ENCODE results near the gene PROK1. TPM values are rescaled to one million over a fixed set of nuclear protein-coding genes. Genes with fewer than 3 reads are reported as not detected.

Gene PROK1
- total and polyA plus RNA-seq, 9 donors = 39.4 to 428 (median 245) TPM

DNA sequence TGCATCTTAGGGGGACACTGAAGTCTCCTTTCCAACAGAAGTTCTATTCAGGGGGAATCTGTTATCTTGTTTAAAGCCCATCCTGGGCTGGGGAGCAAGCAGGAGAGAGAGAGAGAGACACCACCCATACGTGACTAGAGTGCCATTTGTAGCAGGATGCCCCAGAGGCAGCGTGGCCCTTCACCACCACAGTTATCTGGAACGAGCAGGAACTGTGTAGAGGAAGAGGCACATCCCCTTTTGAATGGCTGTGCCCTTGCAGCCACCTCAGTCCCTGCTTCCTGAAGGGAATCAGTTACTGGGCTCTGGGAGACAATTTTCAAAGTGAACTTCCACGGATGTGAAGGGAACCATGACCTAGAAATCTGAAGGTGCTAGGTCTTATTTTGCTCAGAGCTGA is 24.1 kb upstream of the PROK1 start:
- no peak overlapping the region for H3K4me3 ChIP-seq
- WGBS, 3 donors = 75 to 83% (median 82%) methylated on average over 4 of the region's 4 CpGs
- no peaks in the 10 kb centered on the region for H3K9me3 ChIP-seq
- peaks cover 12% of the 10 kb centered on the region for H3K4me1 ChIP-seq (ENCODE audit: insufficient read depth)
- no peaks in the 10 kb centered on the region for H3K27me3 ChIP-seq
- H3K36me3 ChIP-seq = no peaks in the 10 kb centered on the region
- no peak overlapping the region for H3K27ac ChIP-seq
- intact Hi-C loops (cut with DNase I) = no loop called here
- TF ChIP-seq, protein P1, sequence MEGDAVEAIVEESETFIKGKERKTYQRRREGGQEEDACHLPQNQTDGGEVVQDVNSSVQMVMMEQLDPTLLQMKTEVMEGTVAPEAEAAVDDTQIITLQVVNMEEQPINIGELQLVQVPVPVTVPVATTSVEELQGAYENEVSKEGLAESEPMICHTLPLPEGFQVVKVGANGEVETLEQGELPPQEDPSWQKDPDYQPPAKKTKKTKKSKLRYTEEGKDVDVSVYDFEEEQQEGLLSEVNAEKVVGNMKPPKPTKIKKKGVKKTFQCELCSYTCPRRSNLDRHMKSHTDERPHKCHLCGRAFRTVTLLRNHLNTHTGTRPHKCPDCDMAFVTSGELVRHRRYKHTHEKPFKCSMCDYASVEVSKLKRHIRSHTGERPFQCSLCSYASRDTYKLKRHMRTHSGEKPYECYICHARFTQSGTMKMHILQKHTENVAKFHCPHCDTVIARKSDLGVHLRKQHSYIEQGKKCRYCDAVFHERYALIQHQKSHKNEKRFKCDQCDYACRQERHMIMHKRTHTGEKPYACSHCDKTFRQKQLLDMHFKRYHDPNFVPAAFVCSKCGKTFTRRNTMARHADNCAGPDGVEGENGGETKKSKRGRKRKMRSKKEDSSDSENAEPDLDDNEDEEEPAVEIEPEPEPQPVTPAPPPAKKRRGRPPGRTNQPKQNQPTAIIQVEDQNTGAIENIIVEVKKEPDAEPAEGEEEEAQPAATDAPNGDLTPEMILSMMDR (IDR thresholded peaks at IDR 0.05) = no peak
- TF ChIP-seq POLR2A (IDR thresholded peaks at IDR 0.05) (no peak), EP300 (IDR thresholded peaks at IDR 0.05) (no peak)
- no peak for DNase-seq

DNA sequence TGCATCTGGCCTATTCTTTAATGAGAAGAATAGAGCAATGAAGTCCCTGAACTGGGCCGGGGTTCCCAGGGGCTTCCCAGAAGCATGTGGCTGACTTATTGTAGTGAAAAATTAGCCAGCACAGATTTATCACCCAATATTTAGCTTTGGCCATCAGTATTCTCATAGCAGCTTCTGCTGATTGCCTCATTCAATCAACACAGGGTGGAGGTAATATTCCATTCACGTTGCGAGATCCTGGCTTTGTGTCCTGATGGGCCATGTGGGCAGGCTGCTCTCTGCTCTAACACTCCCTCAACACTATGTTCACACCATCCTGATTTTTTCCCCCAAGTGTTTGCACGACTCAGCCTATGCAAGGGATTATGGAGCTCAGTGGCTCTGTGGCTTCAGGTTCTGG is 22.0 kb upstream of the PROK1 start:
- Histone ChIP-seq H3K9me3 (no peaks in the 10 kb centered on the region), H3K27ac (no peak overlapping the region), H3K36me3 (no peaks in the 10 kb centered on the region), H3K27me3 (no peaks in the 10 kb centered on the region), H3K4me1 (ENCODE audit: insufficient read depth) (peaks cover 12% of the 10 kb centered on the region), H3K4me3 (no peak overlapping the region)
- intact Hi-C loops (cut with DNase I) = no loop called here
- WGBS, 3 donors = 75 to 83% (median 75%) methylated on average over 4 of the region's 4 CpGs
- DNase-seq = no peak
- TF ChIP-seq EP300 (IDR thresholded peaks at IDR 0.05) = no peak
- TF ChIP-seq, protein P1 (IDR thresholded peaks at IDR 0.05) = no peak

- no peaks in the 10 kb centered on the region for H3K36me3 ChIP-seq
- TF ChIP-seq POLR2A (IDR thresholded peaks at IDR 0.05) = no peak
- no peak for TF ChIP-seq EP300 (IDR thresholded peaks at IDR 0.05)
- TF ChIP-seq, protein P1 (IDR thresholded peaks at IDR 0.05) = no peak
- WGBS, 3 donors = 58 to 64% (median 59%) methylated on average over 6 of the region's 6 CpGs
Observed at GRCh38 chr1:110430366-110430765, 20.6 kb upstream of the PROK1 start.

GRCh38 chr1:110430901-110431300 is 20.0 kb upstream of the PROK1 start:
- intact Hi-C loops (cut with DNase I) = no loop called here
- 91 to 93% (median 91%) methylated on average over 4 of the region's 4 CpGs for WGBS, 3 donors
- no peak for TF ChIP-seq EP300 (IDR thresholded peaks at IDR 0.05)
- TF ChIP-seq POLR2A (IDR thresholded peaks at IDR 0.05) = no peak
- TF ChIP-seq, protein P1 (IDR thresholded peaks at IDR 0.05) = no peak
- Histone ChIP-seq H3K27me3 (no peaks in the 10 kb centered on the region), H3K4me3 (no peak overlapping the region), H3K4me1 (ENCODE audit: insufficient read depth) (peaks cover 3% of the 10 kb centered on the region), H3K9me3 (no peaks in the 10 kb centered on the region), H3K27ac (no peak overlapping the region), H3K36me3 (no peaks in the 10 kb centered on the region)
- no peak for DNase-seq

More at GRCh38 chr1:110430366-110430765, 20.6 kb upstream of the PROK1 start:
- no peak for DNase-seq
- Histone ChIP-seq H3K27me3 (no peaks in the 10 kb centered on the region), H3K9me3 (no peaks in the 10 kb centered on the region), H3K27ac (no peak overlapping the region), H3K4me3 (no peak overlapping the region), H3K4me1 (ENCODE audit: insufficient read depth) (peaks cover 8% of the 10 kb centered on the region)
- intact Hi-C loops (cut with DNase I) = no loop called here

Measured in ovary (tissue), 9 donors.